ENCODE results near the gene NHS.

The NHS gene

GRCh38 chrX:17635231-17635630 lies 260.2 kb downstream of the NHS start:
- no peak overlapping the region for H3K9ac ChIP-seq (ENCODE audit: low read length)
- no peaks in the 10 kb centered on the region for H3K9me2 ChIP-seq (ENCODE audit: low read depth, low read length)
- H3K79me2 ChIP-seq (ENCODE audit: insufficient read depth, low read length) = no peaks in the 10 kb centered on the region
- no peak overlapping the region for H3K27ac ChIP-seq (ENCODE audit: low read depth, low read length, poor library complexity, severe bottlenecking)
- H3K4me2 ChIP-seq (ENCODE audit: low read length) = no peak overlapping the region
- H3F3A ChIP-seq (ENCODE audit: insufficient read depth, low read length) = no peaks in the 10 kb centered on the region
- H3K4me3 ChIP-seq (ENCODE audit: low read depth, low read length, poor library complexity, severe bottlenecking) = no peak overlapping the region
- no peaks in the 10 kb centered on the region for H3K4me1 ChIP-seq (ENCODE audit: insufficient read depth, low read length, severe bottlenecking)
- no peaks in the 10 kb centered on the region for H3K36me3 ChIP-seq (ENCODE audit: insufficient read depth, low read length)
- no peaks in the 10 kb centered on the region for H4K20me1 ChIP-seq (ENCODE audit: insufficient read depth, low read length)
- H3K9me3 ChIP-seq (ENCODE audit: low read length) = no peaks in the 10 kb centered on the region
- TF ChIP-seq CTCF (IDR thresholded peaks at IDR 0.05; ENCODE audit: low read length) (no peak), EZH2 (IDR thresholded peaks at IDR 0.05; ENCODE audit: borderline replicate concordance, low read length) (no peak)
- H3K27me3 ChIP-seq (ENCODE audit: insufficient read depth, low read length) = no peaks in the 10 kb centered on the region
- no peak overlapping the region for H2AFZ ChIP-seq (ENCODE audit: low read length)

- Histone ChIP-seq H3K4me3 (ENCODE audit: low read depth, low read length, poor library complexity, severe bottlenecking) (no peak overlapping the region), H3K9ac (ENCODE audit: low read length) (no peak overlapping the region), H3F3A (ENCODE audit: insufficient read depth, low read length) (no peaks in the 10 kb centered on the region), H3K4me2 (ENCODE audit: low read length) (no peak overlapping the region), H4K20me1 (ENCODE audit: insufficient read depth, low read length) (no peaks in the 10 kb centered on the region), H3K36me3 (ENCODE audit: insufficient read depth, low read length) (no peaks in the 10 kb centered on the region), H2AFZ (ENCODE audit: low read length) (no peak overlapping the region), H3K27me3 (ENCODE audit: insufficient read depth, low read length) (no peaks in the 10 kb centered on the region), H3K79me2 (ENCODE audit: insufficient read depth, low read length) (no peaks in the 10 kb centered on the region), H3K4me1 (ENCODE audit: insufficient read depth, low read length, severe bottlenecking) (no peaks in the 10 kb centered on the region), H3K9me3 (ENCODE audit: low read length) (no peaks in the 10 kb centered on the region), H3K9me2 (ENCODE audit: low read depth, low read length) (no peaks in the 10 kb centered on the region), H3K27ac (ENCODE audit: low read depth, low read length, poor library complexity, severe bottlenecking) (no peak overlapping the region)
- TF ChIP-seq EZH2 (IDR thresholded peaks at IDR 0.05; ENCODE audit: borderline replicate concordance, low read length) = no peak
- TF ChIP-seq CTCF (IDR thresholded peaks at IDR 0.05; ENCODE audit: low read length) = no peak
Measured at GRCh38 chrX:17637235-17637634, 262.2 kb downstream of the NHS start.

GRCh38 chrX:17638731-17639130 lies 263.7 kb downstream of the NHS start:
- H2AFZ ChIP-seq (ENCODE audit: low read length) = no peak overlapping the region
- no peaks in the 10 kb centered on the region for H3K27me3 ChIP-seq (ENCODE audit: insufficient read depth, low read length)
- no peak overlapping the region for H3K4me2 ChIP-seq (ENCODE audit: low read length)
- no peak overlapping the region for H3K27ac ChIP-seq (ENCODE audit: low read depth, low read length, poor library complexity, severe bottlenecking)
- no peak overlapping the region for H3K9ac ChIP-seq (ENCODE audit: low read length)
- H3K4me3 ChIP-seq (ENCODE audit: low read depth, low read length, poor library complexity, severe bottlenecking) = no peak overlapping the region
- H4K20me1 ChIP-seq (ENCODE audit: insufficient read depth, low read length) = no peaks in the 10 kb centered on the region
- no peaks in the 10 kb centered on the region for H3K79me2 ChIP-seq (ENCODE audit: insufficient read depth, low read length)
- H3F3A ChIP-seq (ENCODE audit: insufficient read depth, low read length) = no peaks in the 10 kb centered on the region
- no peaks in the 10 kb centered on the region for H3K9me2 ChIP-seq (ENCODE audit: low read depth, low read length)
- H3K9me3 ChIP-seq (ENCODE audit: low read length) = no peaks in the 10 kb centered on the region
- no peaks in the 10 kb centered on the region for H3K4me1 ChIP-seq (ENCODE audit: insufficient read depth, low read length, severe bottlenecking)
- TF ChIP-seq EZH2 (IDR thresholded peaks at IDR 0.05; ENCODE audit: borderline replicate concordance, low read length) (no peak), CTCF (IDR thresholded peaks at IDR 0.05; ENCODE audit: low read length) (no peak)
- no peaks in the 10 kb centered on the region for H3K36me3 ChIP-seq (ENCODE audit: insufficient read depth, low read length)

All from OCI-LY1 (cell line).